Ureter (tissue), 1 donor: Measurements from ENCODE around the gene STARD9. TPM values are rescaled to one million over a fixed set of nuclear protein-coding genes. Genes with fewer than 3 reads are reported as not detected.
"Not testable (repeated sequence)": the region's sequence is repeated elsewhere in the genome, so short reads cannot be mapped to it uniquely, and the experiment has no call there.

Experiments used
- DNase-seq: peaks from one replicate; pipeline ENCODE4 v3.0.0-alpha.2; 2020; ENCODE audit warnings: low spot score
- total RNA-seq: library from RNA; stranded (reverse); gene quantifications from one replicate; pipeline ENCODE4 v1.2.4, GENCODE V29; 2023
- donor health status: DM: yes; HTN: yes; CAD: no.

Gene STARD9
- total RNA-seq, 1 donor from 2014 or later, result 18.0 TPM

- no peak for DNase-seq
These were observed 52.1 kb downstream of the STARD9 start for GRCh38 chr15:42627485-42627884.

DNA sequence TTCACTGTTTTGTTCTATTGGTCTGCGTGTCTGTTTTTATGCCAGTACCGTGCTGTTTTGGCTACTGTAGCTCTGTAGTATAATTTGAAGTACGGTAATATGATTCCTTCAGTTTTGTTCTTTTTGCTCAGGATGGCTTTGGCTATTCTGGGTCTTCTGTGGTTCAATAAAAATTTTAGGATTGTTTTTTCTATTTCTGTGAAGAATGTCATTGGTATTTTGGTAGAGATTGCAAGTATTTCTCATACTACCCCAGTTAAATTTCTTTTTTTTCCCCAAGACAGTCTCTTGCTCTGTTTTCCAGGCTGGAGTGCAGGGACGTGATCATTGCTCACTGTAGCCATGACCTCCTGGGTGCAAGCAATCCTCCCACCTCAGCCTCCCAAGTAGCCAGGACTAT lies 53.4 kb downstream of the STARD9 start:
- DNase-seq, result no peak

DNA sequence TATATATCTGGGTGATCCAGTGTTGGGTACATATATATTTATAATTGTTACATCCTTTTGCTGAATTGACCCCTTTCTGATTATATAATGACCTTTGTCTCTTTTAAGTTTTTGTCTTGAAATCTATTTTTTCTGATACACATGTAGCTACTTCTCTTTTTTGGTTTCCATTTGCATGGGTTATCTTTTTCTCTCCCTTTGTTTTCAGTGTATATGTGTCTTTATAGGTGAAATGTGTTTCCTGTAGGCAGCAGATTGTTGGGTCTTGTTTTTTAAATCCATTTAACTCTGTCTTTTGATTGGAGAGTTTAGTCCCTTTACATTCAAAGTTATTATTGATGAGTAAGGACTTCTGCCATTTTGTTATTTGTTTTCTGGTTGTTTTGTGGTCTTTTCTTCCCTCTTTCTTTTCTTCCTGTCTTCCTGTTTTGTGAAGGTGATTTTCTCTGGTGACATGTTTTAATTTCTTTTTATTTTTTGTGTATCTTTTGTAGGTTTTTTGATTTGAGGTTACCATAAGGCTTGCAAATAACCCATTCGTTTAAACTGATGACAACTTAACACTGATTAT lies 56.8 kb downstream of the STARD9 start:
- no peak for DNase-seq

GRCh38 chr15:42640109-42640508 lies 64.7 kb downstream of the STARD9 start:
- no peak for DNase-seq

DNA sequence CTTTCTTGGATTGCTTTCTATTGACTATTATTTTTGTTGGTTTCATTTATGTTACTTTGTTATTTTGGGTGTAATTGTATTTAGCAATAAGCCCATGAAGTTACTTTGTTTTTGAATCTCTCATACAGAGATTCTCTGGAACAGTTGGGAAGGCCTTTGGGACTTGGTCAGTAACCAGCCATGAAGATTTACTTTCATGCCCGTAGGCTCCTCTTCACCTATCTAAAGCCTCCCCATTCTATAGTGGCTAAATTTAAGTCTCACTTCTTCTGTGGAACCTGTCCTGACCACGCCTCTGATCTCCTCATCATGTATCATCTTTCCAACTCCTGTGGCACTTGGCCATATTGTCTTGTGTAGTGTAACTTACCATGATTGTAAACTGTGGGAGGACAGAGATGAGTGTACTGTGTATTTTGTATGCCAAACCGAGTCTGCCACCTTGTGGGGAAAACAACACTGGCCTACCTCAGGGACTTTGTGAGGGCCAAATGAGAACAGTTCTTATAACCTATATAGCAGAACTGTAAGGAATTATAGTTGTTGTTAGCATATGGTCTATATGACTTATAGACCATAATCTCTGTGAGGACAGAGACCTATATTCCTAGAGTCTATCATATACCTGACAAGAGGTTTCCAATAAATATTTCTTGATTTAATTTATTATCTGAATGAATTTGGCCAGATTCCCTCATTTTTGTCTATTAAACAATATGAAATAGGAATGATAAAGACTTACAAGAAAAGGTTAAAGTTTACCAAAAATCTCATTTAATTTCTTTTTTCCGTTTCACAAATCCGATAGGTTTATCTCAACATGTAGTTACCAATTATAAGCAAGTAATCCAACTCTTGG lies 75.0 kb downstream of the STARD9 start:
- peak; percentile 67 for DNase-seq

DNA sequence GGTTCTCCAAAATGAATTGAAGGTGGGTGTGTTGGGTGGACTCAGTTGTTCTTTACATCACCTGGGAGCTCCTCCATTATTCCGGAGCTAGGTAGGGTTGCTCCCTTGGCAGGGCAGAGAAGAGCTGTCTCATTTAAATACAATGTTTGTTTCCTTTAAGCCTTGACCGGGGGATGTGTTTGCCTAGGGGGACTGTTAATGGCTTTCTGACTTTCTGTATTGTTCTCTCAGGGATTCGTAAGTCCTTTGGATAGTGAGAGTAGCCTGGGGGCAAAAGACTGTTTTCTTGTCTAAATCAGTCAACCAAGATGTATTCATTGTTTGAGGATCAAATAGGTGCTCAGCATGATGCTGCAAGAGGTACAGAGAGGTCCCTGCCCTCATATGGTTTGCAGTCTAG lies 90.4 kb downstream of the STARD9 start:
- no peak for DNase-seq

GRCh38 chr15:42667855-42668254 lies 92.4 kb downstream of the STARD9 start:
- DNase-seq, result no peak

DNA sequence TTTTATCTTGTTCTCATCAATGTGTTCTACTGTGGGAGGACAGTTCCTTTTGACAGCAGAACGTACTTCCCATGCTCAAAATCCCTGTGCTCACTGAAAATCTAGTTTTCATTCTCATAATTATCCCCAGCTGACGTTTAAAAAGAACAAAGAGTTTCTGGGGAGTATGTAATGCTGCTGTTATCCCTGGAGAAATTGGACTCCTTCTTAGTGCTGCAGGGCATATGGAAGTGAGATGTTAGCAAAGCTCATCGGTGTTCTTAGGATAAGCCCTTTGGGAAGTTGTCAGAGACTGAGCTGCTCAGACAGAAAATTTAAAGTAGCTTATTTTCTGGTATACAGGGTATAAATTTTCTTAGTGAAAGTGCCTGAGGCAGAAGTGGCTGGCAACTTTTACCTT lies 95.0 kb downstream of the STARD9 start:
- DNase-seq, result no peak

GRCh38 chr15:42672444-42672843 lies 97.0 kb downstream of the STARD9 start:
- DNase-seq, result no peak

DNA sequence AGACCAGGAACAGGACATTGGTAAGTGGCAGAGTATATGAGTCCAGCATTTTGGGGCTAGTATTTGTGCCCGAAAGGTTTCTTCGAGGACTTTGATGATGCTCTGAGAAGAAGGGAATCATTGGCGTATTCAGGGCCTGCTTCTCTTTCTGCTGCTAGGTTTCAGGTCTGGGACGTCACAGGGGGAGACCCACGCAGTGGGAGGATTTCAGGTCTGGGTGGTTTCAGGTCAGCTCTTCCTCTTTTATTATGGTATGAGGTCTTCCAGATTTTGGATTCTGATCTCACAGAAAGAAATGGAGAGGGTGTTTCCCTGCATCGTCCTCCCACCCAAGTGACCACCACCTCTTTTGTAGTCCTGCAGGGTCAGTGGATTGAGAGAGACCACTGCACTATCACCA lies 99.1 kb downstream of the STARD9 start:
- no peak for DNase-seq

DNA sequence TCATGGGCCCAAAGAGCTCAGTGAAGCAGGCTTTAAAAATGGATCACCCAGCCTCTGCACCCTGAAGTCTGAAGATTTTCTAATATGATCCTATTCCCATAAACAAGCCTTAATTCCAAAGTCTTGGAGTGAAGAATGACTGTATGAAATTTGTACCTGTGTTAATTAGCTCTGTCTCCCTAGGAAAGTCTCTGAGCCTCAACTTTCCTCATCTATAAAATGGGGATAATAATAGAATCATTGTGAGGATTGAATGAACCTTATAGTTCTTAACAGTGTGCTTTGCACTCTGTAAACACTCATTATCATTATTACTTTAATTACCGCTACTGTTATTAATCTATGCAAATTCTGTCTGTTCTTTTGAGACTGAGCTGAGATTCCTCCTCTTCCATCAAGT lies 99.6 kb downstream of the STARD9 start:
- no peak for DNase-seq

GRCh38 chr15:42679285-42680141 lies 104.1 kb downstream of the STARD9 start:
- DNase-seq, result no peak

DNA sequence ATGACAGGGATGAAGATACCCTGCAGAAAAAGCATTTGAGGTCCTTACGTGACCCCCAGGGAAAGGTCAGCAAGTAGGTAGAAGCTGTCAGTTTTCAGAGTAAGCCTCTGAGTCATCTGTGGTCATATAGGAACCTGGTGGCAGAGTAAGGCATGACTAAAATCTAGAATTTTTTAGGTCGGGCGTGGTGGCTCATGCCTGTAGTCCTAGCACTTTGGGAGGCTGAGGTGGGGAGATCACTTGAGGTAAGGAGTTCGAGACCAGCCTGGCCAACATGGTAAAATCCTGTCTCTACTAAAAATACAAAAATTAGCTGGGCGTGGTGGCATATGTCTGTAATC lies 104.7 kb downstream of the STARD9 start:
- not testable (repeated sequence) for DNase-seq

DNA sequence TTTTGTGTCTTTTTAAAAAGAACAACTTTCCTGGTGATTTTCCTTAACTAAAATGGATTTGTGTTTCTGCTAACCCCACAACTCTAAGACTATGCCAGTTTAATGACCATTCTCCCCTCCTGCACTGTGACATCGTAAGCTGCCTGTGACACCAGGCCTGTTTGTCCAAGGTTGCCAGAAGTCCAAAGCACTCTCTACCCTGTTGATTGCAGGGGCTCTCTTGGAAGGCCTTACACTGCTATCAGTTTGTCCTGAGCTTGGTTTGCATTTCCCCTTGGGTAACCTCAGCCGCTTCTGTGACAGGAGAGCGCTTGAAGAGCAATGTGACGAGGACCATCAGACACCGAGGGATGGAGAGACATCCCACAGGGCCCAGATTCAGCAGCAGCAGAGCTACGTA lies 105.7 kb downstream of the STARD9 start:
- no peak for DNase-seq

DNA sequence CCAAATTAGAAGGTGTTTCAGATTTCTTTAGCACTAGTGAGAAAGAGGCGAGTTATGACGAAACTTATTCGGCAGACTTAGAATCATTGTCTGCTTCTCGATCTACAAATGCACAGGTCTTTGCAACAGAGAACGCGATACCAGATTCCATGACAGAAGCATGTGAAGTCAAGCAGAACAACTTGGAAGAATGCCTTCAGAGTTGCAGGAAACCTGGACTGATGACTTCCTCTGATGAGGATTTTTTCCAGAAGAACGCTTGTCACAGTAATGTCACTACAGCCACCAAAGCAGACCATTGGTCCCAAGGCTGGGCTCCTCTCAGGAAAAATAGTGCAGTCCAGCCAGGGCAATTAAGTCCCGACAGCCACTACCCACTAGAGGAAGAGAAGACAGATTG lies 110.9 kb downstream of the STARD9 start:
- DNase-seq, result no peak

- no peak for DNase-seq
These were observed 112.3 kb downstream of the STARD9 start for GRCh38 chr15:42687740-42688139.

GRCh38 chr15:42688301-42688700 lies 112.9 kb downstream of the STARD9 start:
- no peak for DNase-seq

GRCh38 chr15:42691308-42691707 lies 115.9 kb downstream of the STARD9 start:
- no peak for DNase-seq

- DNase-seq, result no peak
These were observed 116.4 kb downstream of the STARD9 start for GRCh38 chr15:42691770-42692169.

- no peak for DNase-seq
These were observed 117.1 kb downstream of the STARD9 start for GRCh38 chr15:42692536-42692935.

DNA sequence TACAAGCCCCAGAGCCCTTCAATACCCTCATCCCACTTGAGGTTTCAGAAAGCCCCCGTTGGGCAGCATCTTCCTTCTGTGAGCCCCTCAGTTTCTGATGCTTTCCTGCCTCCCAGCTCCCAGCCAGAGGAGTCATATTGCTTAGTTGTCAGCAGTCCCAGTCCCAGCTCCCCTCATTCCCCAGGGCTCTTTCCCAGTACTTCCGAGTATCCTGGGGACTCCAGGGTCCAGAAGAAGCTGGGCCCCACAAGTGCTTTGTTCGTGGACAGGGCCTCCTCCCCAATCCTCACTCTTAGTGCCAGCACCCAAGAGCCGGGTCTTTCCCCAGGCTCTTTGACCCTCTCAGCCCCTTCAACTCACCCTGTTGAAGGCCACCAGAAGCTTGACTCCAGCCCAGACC lies 117.6 kb downstream of the STARD9 start:
- no peak for DNase-seq

DNA sequence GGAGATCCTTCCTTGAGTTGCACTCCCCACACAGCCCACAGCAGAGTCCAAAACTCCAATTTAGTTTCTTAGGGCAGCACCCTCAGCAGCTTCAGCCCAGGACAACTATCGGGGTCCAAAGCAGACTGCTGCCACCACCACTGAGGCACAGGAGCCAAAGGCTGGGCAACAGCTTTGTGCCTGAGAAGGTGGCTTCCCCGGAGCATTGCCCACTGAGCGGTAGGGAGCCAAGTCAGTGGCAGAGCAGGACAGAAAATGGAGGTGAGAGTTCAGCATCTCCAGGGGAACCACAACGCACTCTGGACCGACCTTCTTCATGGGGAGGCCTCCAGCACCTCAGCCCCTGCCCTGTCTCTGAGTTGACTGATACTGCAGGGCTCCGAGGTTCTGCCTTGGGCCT lies 118.1 kb downstream of the STARD9 start:
- no peak for DNase-seq

DNA sequence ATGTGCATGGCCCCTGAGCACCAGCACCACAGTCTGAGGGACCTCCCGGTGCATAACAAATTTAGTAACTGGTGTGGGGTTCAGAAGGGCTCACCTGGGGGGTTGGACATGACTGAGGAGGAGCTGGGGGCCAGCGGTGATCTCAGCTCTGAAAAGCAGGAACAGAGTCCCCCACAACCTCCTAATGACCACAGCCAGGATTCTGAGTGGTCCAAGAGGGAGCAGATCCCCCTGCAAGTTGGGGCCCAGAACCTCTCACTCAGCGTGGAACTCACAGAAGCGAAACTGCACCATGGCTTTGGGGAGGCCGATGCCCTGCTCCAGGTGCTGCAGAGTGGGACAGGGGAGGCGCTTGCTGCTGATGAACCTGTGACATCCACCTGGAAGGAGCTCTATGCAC lies 118.5 kb downstream of the STARD9 start:
- DNase-seq, result no peak
